GM19239 (cell line): ENCODE results near the gene GRID2.
"Not testable (repeated sequence)": the region's sequence is repeated elsewhere in the genome, so short reads cannot be mapped to it uniquely, and the experiment has no call there.

ENCODE experiments used
- DNase-seq: peaks from one replicate; pipeline ENCODE4 v3.0.0; 2011; ENCODE audit warnings: low spot score; ENCODE audit not compliant: insufficient read length
- FAIRE-seq: peaks from 2 replicates; lab custom pipeline; 2011; peaks lifted over from hg19 to GRCh38; lab: Jason Lieb, UNC

Gene GRID2

DNA sequence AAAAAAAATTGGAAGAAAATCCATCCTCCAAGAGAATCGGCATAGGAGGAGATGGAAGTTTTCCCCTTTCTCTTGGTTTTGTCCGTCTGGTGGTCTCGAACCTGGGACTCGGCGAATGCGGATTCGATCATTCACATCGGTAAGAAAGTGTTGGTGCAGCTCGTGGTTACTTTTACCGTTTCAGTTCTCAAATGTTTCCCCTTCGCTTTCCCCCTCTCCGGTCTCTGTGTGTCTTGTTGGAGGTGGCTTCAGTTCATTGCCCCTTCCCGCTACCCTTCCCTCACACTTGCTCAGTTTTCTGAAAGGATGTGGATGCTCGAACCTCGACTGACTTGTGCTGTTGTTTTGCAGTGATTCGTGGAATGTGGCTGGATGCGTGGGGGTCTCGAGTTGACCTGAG is 840 bp downstream of the GRID2 start:
- DNase-seq (no peak), FAIRE-seq (no peak)

DNA sequence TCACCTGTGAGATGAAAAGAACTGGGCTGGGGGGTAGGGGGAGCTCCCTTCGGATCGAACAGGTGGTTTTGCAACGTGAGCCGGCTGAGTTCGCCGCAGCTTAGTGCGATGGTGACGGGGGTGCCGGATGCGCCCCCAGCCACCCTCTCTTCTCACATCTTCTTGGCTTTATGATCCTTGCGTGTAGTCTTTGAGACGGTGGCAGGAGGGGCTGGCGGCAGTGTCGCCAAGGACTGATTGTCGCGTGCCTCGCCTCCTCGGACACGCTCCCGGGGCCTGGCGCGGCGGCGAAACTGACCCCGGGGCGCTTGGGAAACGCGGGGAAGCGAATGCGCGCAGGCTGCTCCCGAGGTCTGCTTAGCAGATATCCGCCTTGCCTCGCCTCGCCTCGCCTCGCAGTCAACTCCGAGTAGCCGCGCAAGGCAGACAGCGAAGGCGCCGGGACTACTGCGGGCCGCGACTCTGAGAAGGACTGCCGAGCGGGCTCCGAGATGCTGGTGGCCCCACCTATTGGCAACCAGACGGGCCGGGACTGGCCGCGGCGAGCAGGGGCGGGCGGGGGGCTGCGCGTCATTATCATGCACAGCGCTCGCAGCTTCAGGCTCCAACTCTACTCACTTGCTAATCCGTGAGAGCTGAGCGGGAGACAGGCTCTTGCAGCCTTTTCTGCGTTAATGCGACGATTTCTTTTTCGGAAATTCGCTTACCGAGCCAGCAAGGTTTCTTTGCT is 1.5 kb downstream of the GRID2 start:
- no peak for FAIRE-seq
- no peak for DNase-seq

DNA sequence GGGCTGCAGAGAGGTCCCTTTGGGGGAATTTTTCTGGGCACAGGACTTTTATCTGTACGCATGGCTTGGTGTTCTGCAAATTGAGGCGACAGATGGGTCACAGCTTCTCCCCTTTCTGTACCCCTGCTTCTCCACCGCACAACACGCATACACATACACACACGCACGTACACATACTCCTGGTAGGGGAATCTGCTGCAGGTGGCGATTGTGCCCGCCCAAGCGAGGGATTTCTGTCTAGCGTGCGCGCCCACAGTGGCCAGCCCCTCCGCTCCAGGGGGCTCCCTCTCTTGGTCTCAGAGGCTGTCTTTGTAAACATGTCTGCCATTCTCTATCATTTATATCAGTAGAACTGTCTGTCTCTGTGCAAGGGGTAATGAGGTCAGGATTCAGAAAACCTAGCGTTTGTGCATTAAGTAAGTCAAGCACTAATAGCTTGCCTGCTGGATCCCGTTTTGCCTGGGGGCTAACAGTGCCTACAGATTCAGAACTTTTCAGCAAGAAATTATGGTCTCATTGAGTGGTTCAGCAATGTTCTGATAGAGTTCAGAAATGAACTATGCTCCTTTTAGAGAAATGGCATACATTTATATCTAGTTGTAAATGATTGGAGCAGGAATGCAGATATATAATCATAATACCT is 2.2 kb downstream of the GRID2 start:
- FAIRE-seq = no peak
- DNase-seq = no peak

DNA sequence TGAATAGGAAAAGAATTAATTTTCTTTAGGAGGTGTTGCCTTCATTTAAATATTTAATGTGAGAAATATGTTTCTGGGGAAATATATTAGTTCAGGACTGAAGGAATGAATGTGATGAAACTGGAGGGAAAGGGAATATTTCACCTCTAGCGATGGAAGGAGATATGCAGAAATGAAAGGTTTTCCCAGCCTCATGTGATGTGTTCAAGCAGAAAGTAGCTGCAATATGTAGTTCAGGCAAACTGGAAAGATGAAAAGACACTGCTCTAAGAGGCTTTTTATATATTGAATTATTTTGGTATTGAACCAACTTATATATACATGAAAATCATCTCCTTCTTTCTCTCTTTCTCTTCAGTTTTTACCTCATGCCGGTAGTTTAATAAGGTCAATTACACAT is 3.4 kb downstream of the GRID2 start:
- DNase-seq (no peak), FAIRE-seq (no peak)

DNA sequence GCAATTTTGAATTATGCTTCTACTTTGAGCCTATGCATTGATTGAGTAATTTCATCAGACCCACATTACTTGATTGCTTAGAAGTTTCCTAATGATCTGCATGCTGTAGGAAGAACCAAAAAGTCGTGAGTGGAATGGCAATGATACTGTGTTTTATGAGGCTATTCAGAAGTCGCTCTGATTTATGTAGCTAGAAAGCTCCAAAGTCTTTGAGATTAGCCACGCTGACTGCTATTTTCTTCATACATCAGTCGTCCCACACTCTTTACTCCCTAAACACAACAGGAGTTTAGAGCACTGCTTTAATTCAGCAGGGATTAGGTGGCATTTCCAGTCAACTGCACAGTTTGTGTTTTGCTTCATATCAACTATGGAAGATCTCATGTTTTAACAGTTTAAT is 4.1 kb downstream of the GRID2 start:
- no peak for DNase-seq
- no peak for FAIRE-seq

DNA sequence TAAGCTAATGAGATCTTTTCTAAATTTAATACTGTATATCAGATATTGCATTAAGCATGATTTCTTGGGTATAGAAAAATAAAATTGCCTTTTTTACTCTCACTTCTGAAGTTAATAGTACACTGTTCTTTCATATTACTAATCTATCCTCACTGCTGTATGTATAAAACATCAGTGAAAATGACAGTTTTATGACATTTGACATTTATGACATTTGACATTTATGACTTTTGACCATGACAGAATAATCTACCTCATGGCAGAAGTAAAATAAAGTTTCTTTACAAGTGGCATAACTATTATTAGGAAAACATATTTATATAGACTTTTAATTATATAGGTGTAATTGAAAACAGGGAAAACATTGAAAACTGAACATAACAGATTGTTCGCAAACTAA is 13.3 kb downstream of the GRID2 start:
- DNase-seq (no peak), FAIRE-seq (no peak)

DNA sequence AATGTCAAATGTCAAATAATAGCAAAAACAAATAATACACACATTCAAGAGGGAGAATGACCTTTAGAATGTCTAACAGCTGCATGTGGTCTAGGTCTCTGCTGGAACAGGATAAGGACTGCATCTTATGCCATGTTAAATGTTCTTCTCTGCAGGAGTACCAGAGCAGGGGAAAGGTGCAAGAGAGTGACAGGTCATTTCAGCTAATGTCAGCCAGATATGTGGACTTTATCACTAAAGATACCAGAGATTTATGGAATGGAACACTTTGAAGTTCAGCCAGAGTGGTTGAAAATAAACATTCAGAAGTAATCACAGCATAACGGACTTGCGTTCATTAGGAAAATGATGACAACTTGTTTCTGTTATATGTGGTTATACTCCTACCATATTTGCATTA is 24.3 kb downstream of the GRID2 start:
- FAIRE-seq (no peak), DNase-seq (no peak)

DNA sequence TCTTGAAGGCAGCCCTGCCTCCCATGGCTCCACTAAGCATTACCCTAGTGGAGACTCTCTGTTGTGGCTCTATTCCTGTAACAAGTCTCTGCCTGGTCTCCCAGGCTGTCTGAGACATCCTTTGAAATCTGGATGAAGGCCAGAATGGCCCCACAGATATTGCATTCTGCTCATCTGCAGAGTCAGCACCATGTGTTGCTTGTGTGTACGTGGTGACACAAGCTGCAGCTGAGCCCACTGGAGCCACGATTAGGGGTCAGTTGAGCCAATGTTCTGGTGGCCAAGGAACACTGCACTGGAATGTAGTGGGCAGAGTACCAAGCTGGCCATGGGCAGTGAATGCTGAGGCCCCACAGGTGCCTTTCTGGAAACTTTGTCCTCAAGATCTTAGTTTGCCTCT is 29.2 kb downstream of the GRID2 start:
- DNase-seq (no peak), FAIRE-seq (no peak)

DNA sequence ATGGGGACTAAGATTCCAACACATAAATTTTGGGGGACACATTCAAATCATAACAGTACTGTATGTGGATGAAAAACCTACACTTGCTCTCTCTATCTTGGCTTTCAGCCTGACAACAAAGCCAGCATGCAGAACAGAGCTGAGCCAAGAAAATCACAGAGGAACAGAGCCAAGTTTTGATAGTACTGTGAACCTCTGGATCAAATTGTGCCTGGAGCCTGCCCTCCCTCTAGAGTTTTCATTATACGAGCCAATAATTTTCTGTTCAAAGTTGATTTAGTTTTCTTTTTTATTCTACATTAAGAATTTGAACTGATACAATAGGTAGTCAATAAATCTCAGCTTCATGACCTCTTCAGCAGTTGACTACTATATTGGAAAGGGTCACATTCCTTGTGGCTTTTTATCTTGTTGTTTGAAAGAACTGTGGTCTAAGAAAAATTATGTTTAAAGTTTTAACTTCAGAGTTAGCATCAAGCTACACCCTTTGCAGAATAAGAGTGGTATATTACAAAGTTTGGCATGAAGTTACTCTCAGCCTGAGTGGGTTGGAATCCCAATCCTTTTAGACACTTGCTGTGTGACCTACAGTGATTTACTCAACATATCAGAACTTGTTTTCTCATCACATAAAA is 31.1 kb downstream of the GRID2 start:
- DNase-seq = no peak
- no peak for FAIRE-seq

DNA sequence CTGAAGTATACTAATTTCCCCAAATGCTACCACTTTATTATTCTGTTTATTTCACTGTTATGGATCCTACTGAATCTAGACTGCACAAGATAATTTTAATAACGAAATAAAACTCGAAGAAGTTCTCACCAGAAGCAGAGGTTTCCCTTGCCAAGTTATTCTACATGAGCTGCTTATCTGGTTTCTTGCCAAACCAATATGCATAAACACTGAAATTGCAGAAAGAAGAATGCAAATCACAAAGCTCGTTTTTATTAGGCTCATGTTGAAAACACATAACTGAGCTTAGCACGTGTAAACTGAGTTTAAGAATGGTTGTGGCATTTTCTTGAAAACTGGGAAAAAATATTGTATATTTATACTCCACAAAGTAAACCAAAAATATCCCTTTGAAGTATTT is 35.9 kb downstream of the GRID2 start:
- FAIRE-seq (no peak), DNase-seq (no peak)

DNA sequence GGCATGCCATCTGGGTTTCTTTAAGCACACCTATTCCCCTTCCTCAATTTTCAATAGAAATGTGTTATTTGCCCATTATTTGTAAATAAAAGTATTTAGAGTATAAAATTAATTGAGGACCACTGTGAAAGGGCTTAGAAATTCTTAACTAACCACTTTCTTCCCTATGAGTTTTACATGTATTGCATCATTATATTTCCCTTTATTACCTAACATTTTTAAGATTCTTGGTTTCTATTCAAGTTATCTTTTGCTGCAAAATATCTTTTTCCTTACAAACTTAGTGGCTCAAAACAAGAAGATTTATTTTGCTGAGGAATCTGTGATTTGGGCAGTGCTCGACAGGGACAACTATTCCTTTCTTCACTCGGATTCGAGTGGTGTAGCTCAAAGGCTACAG is 40.5 kb downstream of the GRID2 start:
- DNase-seq = no peak
- no peak for FAIRE-seq

DNA sequence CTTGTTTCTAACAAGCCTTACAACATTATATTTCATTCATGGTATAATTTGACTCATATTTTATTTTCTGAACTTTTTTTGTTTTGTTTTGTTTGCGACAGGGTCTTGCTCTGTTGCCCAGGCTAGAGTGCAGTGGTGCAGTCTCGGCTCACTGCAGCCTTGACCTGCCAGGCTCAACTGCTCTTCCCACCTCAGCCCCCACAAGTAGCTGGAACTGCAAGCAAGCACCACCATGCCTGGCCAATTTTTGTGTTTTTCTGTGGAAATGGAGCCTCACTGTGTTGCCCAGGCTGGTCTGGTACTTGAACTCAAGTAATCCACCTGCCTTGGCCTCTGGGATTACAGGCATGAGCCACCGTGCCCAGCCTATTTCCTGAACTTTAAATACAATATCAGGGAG is 42.5 kb downstream of the GRID2 start:
- FAIRE-seq = no peak
- DNase-seq = no peak

DNA sequence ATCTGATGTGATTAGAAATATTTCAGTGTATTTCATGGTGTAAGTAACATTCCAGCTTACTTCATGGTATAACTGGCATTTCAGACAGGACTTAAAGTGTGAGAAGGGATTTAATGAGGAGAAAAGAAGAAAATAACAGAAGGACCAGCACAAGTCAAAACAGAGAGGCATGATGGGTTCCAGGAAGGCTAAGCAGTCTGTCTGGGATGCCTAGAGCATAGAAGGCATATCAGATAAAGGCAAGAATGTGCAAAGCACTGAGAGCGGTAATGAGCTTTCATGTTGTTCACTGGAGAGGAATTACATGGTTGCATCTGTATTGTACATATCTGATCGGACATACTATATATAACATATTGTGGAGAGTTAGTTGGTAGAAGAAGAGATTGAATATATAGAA is 54.2 kb downstream of the GRID2 start:
- no peak for FAIRE-seq
- no peak for DNase-seq

DNA sequence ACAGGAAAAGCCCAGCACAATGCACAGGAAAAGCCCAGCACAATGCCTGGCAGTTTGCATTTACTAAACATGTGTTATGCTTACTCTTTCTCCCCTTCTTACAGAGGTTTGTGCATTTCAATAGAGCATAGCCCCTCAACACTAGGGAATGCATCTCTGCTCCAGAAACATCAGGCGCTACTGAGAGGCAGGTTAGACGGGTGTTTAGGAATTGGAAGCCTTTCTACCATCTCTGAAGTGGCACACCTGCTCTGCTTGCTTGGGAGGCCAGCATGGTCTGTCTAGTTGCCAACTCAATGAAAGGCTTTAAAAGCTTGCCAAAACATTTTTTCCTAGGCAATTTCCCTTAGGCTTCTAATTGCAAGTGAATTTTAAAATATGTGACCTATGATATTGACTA is 55.7 kb downstream of the GRID2 start:
- no peak for FAIRE-seq
- no peak for DNase-seq

DNA sequence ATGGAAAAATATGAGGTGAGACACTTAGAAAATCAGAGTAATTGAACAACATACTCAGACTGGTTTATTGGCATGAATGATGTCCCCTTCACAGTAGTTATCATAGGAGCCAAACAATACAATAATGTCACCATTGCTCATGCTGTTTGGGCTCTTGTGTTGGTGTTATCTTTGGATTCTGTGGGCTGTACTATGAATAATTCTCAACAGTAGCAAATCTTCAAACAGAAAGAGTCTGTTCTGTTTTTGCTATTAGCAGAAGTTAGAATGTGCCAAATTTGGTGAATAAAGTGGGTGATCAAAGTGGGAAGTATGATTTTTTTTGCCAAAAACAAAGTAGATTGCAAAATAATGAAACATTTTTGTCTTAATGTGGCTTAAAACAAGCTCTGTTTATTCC is 58.3 kb downstream of the GRID2 start:
- FAIRE-seq (no peak), DNase-seq (no peak)

DNA sequence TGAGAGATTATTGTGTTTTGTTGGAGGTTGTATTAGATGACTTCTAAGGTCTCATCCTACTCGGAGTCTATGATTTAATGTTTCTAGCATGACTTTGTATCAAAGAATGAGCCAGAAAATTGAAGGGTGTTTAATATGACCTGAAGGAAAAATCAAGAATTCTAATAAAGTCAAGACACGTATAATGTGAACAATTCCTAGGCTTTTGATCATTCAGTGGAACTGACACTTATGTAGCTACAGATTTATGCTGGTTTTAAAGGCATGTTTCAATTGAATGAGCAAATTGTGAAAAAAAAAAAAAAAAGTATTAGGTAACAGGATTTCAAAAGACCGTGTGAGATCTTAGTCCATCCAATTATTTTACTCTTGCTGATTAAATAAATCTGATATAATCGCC is 64.9 kb downstream of the GRID2 start:
- DNase-seq (no peak), FAIRE-seq (no peak)

DNA sequence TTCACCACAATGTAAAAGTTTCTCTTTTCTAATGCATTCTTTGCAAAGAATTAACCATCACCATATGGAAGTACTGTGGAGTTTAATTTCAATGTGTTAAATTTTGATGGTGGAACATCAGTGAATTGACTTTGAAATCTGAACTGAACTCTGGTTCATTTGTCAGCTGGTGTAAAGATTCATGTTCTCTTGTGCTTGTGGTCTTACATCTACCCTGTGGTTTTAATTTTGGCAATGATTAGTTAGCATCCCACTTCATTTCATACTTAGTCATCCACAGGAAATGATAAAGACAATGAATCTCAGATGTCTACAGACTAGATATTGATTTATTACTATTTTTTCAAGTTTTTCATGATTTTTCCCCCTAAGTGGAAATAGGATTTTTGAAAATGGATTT is 77.8 kb downstream of the GRID2 start:
- no peak for DNase-seq
- no peak for FAIRE-seq

DNA sequence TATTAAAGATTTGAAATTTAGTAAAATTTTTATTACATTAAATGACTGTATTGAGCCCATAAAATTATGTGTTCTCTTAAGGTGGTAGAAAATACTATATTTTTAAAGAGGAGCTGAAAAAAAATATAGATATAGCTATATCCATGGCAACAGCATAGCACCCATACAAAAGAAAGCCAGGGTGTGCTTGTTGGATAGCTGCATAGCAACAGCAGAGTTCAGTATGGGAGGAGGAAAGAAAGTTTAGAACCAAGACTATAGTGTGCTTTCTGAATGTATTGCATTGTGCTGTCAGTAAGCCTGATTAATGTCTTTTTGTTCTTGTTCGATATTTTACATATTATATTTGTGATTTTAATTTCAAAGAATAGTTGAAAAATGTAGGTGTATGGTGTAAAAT is 78.4 kb downstream of the GRID2 start:
- FAIRE-seq (no peak), DNase-seq (no peak)

DNA sequence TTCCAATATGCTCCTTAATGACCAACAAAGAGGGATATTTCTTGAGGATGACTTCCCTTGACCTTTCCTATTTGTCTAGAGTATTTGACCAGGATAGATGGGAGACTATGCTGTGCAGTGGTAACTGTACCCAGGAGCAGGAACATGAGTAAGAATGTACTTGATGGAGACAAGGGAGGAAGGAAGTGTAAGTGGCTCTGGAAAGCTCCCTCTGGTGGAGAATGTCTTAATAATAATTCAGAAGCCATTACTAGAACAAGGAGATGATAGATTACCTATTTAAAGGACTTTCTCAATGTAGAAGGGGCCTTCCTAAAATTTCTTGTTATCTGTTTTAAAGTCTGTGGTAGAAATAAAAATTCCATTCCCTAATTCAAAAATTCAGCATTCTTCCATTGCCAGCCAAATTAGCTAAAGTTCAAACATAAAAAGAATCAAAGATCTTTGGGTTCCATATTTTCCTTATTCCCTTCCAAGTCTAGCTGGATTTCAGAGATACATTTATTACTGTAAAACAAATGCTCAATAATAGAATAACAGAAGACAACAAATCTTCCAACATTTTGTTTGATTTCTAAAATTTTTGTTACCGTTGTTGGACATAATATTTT is 83.8 kb downstream of the GRID2 start:
- peak; percentile 75 for FAIRE-seq
- DNase-seq = peak; percentile 1

DNA sequence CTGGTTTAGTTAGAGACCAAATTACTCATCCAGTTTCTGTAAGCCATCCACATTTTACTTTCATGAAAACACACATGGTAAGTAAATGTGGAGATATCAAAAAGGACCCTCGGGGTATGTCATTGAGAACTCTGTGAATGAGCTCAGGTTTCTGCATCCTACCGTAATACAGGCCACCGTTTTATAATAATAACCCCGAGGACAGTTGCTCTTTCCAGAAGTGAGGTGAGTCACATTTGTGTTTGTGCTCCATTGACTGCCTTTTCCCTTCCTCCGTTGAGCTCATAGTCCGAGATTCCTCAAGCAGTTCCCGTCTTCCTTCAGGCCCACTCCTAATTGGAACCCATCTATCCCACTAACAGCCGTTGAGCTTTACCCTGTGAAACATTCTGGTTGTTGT is 95.3 kb downstream of the GRID2 start:
- no peak for DNase-seq
- FAIRE-seq = no peak

DNA sequence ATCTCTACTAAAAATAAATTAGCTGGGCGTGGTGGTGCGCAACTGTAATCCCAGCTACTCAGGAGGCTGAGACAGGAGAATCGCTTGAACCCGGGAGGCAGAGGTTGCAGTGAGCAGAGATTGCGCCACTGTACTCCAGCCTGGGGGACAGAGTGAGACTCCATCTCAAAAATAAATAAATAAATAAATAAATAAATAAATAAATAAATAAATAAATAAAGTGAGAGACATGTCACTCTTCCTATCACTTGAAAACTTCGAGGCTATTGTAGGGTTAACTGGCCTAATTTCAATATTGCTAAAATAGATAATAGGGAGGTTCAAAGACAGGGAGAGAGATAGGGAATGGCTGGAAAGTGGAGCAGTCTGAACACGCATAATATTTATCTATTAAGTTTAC is 99.8 kb downstream of the GRID2 start:
- DNase-seq, FAIRE-seq: not testable (repeated sequence)
